HEK293T (cell line): ENCODE data around the gene NPIPB5.
"Not testable (repeated sequence)": the region's sequence is repeated elsewhere in the genome, so short reads cannot be mapped to it uniquely, and the experiment has no call there.

Experiments used
- CTCF ChIA-PET: fragments of 350-600 bp; formaldehyde crosslinking; extraction: SDS; loops from one replicate; lab custom pipeline; 2021; ENCODE audit warnings: antibody characterized with exemption, inconsistent platforms; lab: Yijun Ruan, JAX
- POLR2A ChIA-PET: fragments of 350-600 bp; formaldehyde crosslinking; extraction: SDS; loops from one replicate; lab custom pipeline; 2020; ENCODE audit warnings: antibody characterized with exemption, inconsistent platforms; lab: Yijun Ruan, JAX
- DNase-seq: peaks from one replicate; pipeline ENCODE4 v3.0.0; 2012; ENCODE audit warnings: mixed read lengths; ENCODE audit errors: extremely low spot score

Gene NPIPB5

DNA sequence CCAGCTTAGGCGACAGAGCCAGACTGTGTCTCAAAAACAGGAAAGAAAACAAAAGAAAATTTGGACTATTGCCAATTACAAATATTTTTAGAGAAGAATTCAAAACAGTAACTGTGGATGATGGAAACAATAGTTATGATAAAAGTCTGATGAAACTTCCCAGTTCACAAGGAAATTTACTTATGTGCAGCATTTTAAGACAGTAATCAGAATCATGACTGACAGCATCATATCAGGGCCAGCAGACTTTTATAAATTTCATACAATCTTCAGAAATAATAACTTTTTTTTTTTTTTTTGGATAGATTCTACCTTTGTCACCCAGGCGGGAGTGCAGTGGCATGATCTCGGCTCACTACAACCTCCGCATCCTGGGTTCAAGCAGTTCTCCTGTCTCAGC is at the start of gene NPIPB5:
Gene NPIPB5, plus strand, starts transcription at position 301 of the 400 bp plus-strand sequence. CDS start 2,911 bp downstream, outside the sequence.
- POLR2A ChIA-PET, DNase-seq, CTCF ChIA-PET: not testable (repeated sequence)

GRCh38 chr16:22468846-22469245 is 41.8 kb upstream of the NPIPB5 start:
- CTCF ChIA-PET, POLR2A ChIA-PET, DNase-seq: not testable (repeated sequence)

DNA sequence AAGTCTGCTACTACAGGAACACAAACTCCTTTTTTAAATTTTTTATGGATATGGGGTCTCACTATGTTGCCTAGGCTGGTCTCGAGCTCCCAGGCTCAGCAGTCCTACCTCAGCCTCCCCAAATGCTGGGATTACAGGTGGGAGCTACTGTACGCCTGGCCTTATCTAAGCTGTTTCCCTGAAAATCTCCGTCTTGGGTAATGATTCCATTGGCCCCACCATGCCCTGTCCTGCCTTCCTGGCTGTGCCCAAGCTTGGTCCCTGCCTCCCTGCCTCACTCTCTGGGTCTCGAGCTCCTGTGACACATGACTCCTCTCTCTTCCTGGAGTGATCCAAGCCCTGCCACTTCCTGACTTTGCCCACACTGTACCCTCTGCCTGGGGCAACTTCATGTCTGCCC is 27.3 kb downstream of the NPIPB5 start:
- POLR2A ChIA-PET, DNase-seq, CTCF ChIA-PET: not testable (repeated sequence)

GRCh38 chr16:22544809-22545208 is 34.1 kb downstream of the NPIPB5 start:
- POLR2A ChIA-PET, CTCF ChIA-PET, DNase-seq: not testable (repeated sequence)

- DNase-seq, POLR2A ChIA-PET, CTCF ChIA-PET: not testable (repeated sequence)
These were observed 35.9 kb downstream of the NPIPB5 start for GRCh38 chr16:22546630-22547029.

DNA sequence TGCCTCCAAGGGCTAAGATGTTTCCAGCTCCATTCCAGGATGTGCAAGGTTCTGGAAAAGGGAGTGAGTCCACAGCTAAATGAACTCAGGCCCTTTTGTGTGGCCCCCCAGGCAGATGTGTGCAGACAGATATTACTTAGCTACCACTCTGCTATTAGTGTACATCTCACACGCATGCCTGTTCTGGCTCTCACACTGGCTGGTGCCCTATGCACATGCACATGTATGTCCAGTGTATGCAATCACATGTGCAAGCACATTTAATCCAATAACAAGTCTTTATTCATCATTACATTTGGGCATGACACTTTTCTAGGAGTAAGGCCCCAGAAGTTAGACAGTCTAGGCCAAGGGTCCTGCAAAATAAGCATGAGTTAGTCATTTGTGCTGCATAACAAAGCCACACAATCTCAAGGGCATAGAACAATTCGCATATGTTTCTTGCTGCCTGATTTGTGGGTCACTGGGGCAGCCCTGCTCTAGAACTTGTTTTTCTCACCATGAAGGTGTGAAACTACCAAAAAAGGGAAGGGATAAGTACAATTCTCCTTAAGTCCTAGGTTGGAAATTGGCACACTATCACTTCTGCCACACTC is 36.6 kb downstream of the NPIPB5 start:
- POLR2A ChIA-PET, CTCF ChIA-PET, DNase-seq: not testable (repeated sequence)

DNA sequence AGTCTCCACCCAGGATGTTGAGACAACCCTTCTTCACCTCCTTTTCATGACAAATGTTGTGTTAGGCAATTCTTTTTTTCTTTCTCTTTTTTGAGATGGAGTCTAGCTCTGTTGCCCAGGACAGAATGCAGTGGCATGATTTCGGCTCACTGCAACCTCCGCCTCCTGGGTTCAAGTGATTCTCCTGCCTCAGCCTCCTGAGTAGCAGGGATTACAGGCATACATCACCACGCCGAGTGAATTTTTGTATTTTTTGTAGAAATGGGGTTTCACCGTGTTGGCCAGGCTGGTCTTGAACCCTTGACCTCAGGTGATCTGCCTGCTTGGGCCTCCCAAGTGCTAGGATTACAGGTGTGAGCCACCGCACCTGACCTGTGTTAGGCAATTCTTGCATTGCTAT is 39.2 kb downstream of the NPIPB5 start:
- CTCF ChIA-PET, POLR2A ChIA-PET, DNase-seq: not testable (repeated sequence)

- CTCF ChIA-PET, DNase-seq, POLR2A ChIA-PET: not testable (repeated sequence)
These were observed 40.5 kb downstream of the NPIPB5 start for GRCh38 chr16:22551143-22551542.

GRCh38 chr16:22551651-22552050 is 41.0 kb downstream of the NPIPB5 start:
- POLR2A ChIA-PET, CTCF ChIA-PET: not testable (repeated sequence)

DNA sequence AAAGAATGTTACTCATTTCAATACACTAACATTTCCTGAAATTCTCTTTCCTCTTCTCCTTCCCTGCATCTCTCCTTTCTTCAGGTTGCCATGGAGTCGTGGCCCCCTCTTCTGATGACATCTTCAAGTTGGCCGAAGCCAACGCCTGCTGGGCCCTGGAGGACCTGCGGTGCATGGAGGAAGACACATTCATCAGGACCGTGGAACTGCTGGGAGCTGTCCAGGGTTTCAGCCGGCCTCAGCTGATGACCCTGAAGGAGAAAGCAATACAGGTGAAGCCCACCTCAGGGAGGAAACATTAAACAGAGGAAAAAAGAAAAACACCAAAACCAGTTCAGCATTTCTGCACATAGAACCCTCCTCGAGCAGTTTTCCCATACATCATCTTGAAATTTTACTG is 46.1 kb downstream of the NPIPB5 start:
- POLR2A ChIA-PET, CTCF ChIA-PET, DNase-seq: not testable (repeated sequence)

More at GRCh38 chr16:22551651-22552050, 41.0 kb downstream of the NPIPB5 start:
- not testable (repeated sequence) for DNase-seq
